Hepatocyte (in vitro differentiated cells): ENCODE data around the gene LRP3. TPM values are rescaled to one million over a fixed set of nuclear protein-coding genes. Genes with fewer than 3 reads are reported as not detected.

Experiments used
- DNase-seq: peaks from one replicate; pipeline ENCODE4 v3.0.0-alpha.2; 2016; ENCODE audit warnings: low spot score
- H2AFZ ChIP-seq: fragments of 200-600 bp; sonication (generic); 2 replicates; pipeline ENCODE4 v1.6.0; 2016; ENCODE audit warnings: antibody characterized with exemption, mild to moderate bottlenecking
- H3K27ac ChIP-seq: fragments of 200-600 bp; sonication (generic); 2 replicates; pipeline ENCODE4 v1.5.1; 2016; ENCODE audit warnings: mild to moderate bottlenecking
- H3K27me3 ChIP-seq: fragments of 200-600 bp; sonication (generic); 2 replicates; pipeline ENCODE4 v1.6.1; 2016
- H3K36me3 ChIP-seq: fragments of 200-600 bp; sonication (generic); replicated peaks from 2 replicates; pipeline ENCODE4 v1.5.1; 2016; ENCODE audit warnings: low read depth; ENCODE audit not compliant: insufficient read depth
- H3K4me1 ChIP-seq: fragments of 200-600 bp; sonication (generic); 2 replicates; pipeline ENCODE4 v1.5.1; 2016; ENCODE audit warnings: mild to moderate bottlenecking, moderate library complexity; ENCODE audit not compliant: insufficient read depth
- H3K4me2 ChIP-seq: fragments of 200-600 bp; sonication (generic); 2 replicates; pipeline ENCODE4 v1.6.0; 2016
- H3K4me3 ChIP-seq: fragments of 200-600 bp; sonication (generic); 2 replicates; pipeline ENCODE4 v1.5.1; 2016; ENCODE audit warnings: mild to moderate bottlenecking
- H3K79me2 ChIP-seq: fragments of 200-600 bp; sonication (generic); 2 replicates; pipeline ENCODE4 v1.6.0; 2017; ENCODE audit warnings: mild to moderate bottlenecking
- H3K9me2 ChIP-seq: fragments of 200-600 bp; sonication (generic); replicated peaks from 2 replicates; pipeline ENCODE4 v1.6.0; 2017; ENCODE audit warnings: mild to moderate bottlenecking; ENCODE audit not compliant: insufficient read depth
- H3K9me3 ChIP-seq: fragments of 200-600 bp; sonication (generic); 2 replicates; pipeline ENCODE4 v1.5.1; 2016; ENCODE audit warnings: low read depth, mild to moderate bottlenecking
- H4K20me1 ChIP-seq: fragments of 200-600 bp; sonication (generic); 2 replicates; pipeline ENCODE4 v1.6.0; 2016; ENCODE audit warnings: mild to moderate bottlenecking; ENCODE audit not compliant: insufficient read depth, poor library complexity, severe bottlenecking
- CTCF ChIP-seq: fragments of 200-600 bp; sonication (generic); IDR thresholded peaks from 2 replicates; pipeline ENCODE4 v1.5.1; 2016; ENCODE audit warnings: antibody characterized with exemption, mild to moderate bottlenecking; ENCODE audit not compliant: poor library complexity
- EZH2 ChIP-seq: fragments of 200-600 bp; sonication (generic); IDR thresholded peaks from 2 replicates; pipeline ENCODE4 v1.6.1; 2016; ENCODE audit warnings: antibody characterized with exemption, mild to moderate bottlenecking, borderline replicate concordance
- EZH2phosphoT487 ChIP-seq: fragments of 200-600 bp; sonication (generic); IDR thresholded peaks from one replicate; pipeline ENCODE4 v1.6.1; 2018; ENCODE audit warnings: antibody characterized with exemption, mild to moderate bottlenecking, low read depth, moderate library complexity; ENCODE audit not compliant: unreplicated experiment, severe bottlenecking
- WGBS: methylation state at CpG from one replicate; pipeline ENCODE4 v1.1.6; 2016; ENCODE audit warnings: low lambda C conversion rate; ENCODE audit errors: missing lambda C conversion rate; 5-methylcytosine and 5-hydroxymethylcytosine counted together
- polyA plus RNA-seq: library from polyadenylated mRNA; unstranded; fragments of >200 nt; fragmentation: Nextera tagmentation; extraction: Ambion mirVana; gene quantifications from 2 replicates; pipeline ENCODE4 v1.2.1, GENCODE V29; 2016
- total RNA-seq: library from RNA; depleted of rRNA; stranded (reverse); fragments of >200 nt; gene quantifications from 2 replicates; pipeline ENCODE4 v1.2.3, GENCODE V29; 2014

Gene LRP3
- total and polyA plus RNA-seq, 2 experiments from 2014 or later: 37.4 to 44.0 TPM

GRCh38 chr19:33239223-33239975 is 45.3 kb downstream of the LRP3 start:
- Histone ChIP-seq H3K4me1 (peaks cover 6% of the 10 kb centered on the region), H4K20me1 (no peaks in the 10 kb centered on the region), H2AFZ (no peak overlapping the region), H3K79me2 (no peaks in the 10 kb centered on the region), H3K4me3 (no peak overlapping the region), H3K36me3 (no peaks in the 10 kb centered on the region), H3K9me3 (no peaks in the 10 kb centered on the region), H3K9me2 (no peaks in the 10 kb centered on the region), H3K27ac (no peak overlapping the region), H3K4me2 (no peak overlapping the region), H3K27me3 (no peaks in the 10 kb centered on the region)
- no peak for DNase-seq
- 89% methylated on average over 10 of the region's 10 CpGs for WGBS
- no peak for TF ChIP-seq EZH2phosphoT487
- TF ChIP-seq EZH2: no peak
- no peak for TF ChIP-seq CTCF

GRCh38 chr19:33240181-33240771 is 46.1 kb downstream of the LRP3 start:
- Histone ChIP-seq H4K20me1 (no peaks in the 10 kb centered on the region), H3K4me2 (no peak overlapping the region), H3K4me1 (peaks cover 6% of the 10 kb centered on the region), H3K4me3 (no peak overlapping the region), H3K9me2 (no peaks in the 10 kb centered on the region), H3K9me3 (no peaks in the 10 kb centered on the region), H2AFZ (no peak overlapping the region), H3K27ac (no peak overlapping the region), H3K27me3 (no peaks in the 10 kb centered on the region), H3K36me3 (no peaks in the 10 kb centered on the region), H3K79me2 (no peaks in the 10 kb centered on the region)
- TF ChIP-seq CTCF: no peak
- TF ChIP-seq EZH2: no peak
- no peak for TF ChIP-seq EZH2phosphoT487
- DNase-seq: no peak
- WGBS: 88% methylated on average over 8 of the region's 8 CpGs

GRCh38 chr19:33241091-33241529 is 47.0 kb downstream of the LRP3 start:
- Histone ChIP-seq H3K4me3 (no peak overlapping the region), H3K36me3 (no peaks in the 10 kb centered on the region), H3K9me2 (no peaks in the 10 kb centered on the region), H3K4me1 (peaks cover 6% of the 10 kb centered on the region), H3K4me2 (peak overlapping the region; percentile 46), H3K27me3 (no peaks in the 10 kb centered on the region), H3K27ac (peak overlapping the region; percentile 26), H4K20me1 (no peaks in the 10 kb centered on the region), H3K9me3 (no peaks in the 10 kb centered on the region), H2AFZ (no peak overlapping the region), H3K79me2 (no peaks in the 10 kb centered on the region)
- peak; percentile 59 for DNase-seq
- TF ChIP-seq EZH2phosphoT487 (no peak), CTCF (no peak), EZH2 (no peak)
- 93% methylated on average over 8 of the region's 11 CpGs for WGBS
